H1 (cell line): ENCODE data around the gene PLCXD1. TPM values are rescaled to one million over a fixed set of nuclear protein-coding genes. Genes with fewer than 3 reads are reported as not detected.

Source experiments
- BRCA1 ChIP-seq: IDR thresholded peaks from 2 replicates; pipeline ENCODE4 v1.6.1; 2012; ENCODE audit warnings: low read depth, low read length, improper control_type of control experiment
- CEBPB ChIP-seq: IDR thresholded peaks from 2 replicates; pipeline ENCODE4 v1.6.1; 2012; ENCODE audit warnings: low read depth, low read length
- HDAC2 ChIP-seq, 2 experiments: fragments of 300-600 bp in 1 of 2; sonication (generic) in 1 of 2; IDR thresholded peaks; 2 replicates each; pipeline ENCODE4 v1.6.1; 2011 to 2012; ENCODE audit warnings: low read depth in 2 of 2, low read length in 2 of 2, mild to moderate bottlenecking in 2 of 2, moderate library complexity in 2 of 2, borderline replicate concordance in 1 of 2, inconsistent platforms in 1 of 2
- polyA plus RNA-seq, 7 experiments: library from polyadenylated mRNA; depleted of rRNA in 3 of 7; stranded (reverse) in 5 of 7; unstranded in 2 of 7; fragments of >200 nt in 5 of 7; fragments of 200-250 nt in 2 of 7; gene quantifications; 1 replicate in 5 of 7; 2 replicates in 1 of 7; 4 replicates in 1 of 7; pipeline versions ENCODE4 v1.2.1 to v1.2.3, GENCODE V29; 2011 to 2013; ENCODE audit warnings: missing spikeins in 2 of 7, mixed read lengths in 2 of 7
- total RNA-seq: library from RNA; stranded (reverse); fragmentation: NEBNext Ultra II Directional; extraction: Animal tissue kit (Norgen Biotek cat#: 25700); gene quantifications from 2 replicates; pipeline ENCODE4 v1.2.1, GENCODE V29; 2021

Gene PLCXD1
- total and polyA plus RNA-seq, 2 of the 8 experiments (the other 6 are each of a cell fraction or from before 2014, with no cell fraction given), result 93.6 to 124 TPM

GRCh38 chrX:252957-253291, 28.3 kb upstream of the PLCXD1 start (continued):
- TF ChIP-seq HDAC2 (IDR thresholded peaks at IDR 0.05; ENCODE audit: borderline replicate concordance in 1 of 2, low read depth in 2 of 2, low read length in 2 of 2) (no peak), BRCA1 (no peak), CEBPB (no peak)
